ENCODE measurements around the gene MPDZ. TPM values are rescaled to one million over a fixed set of nuclear protein-coding genes. Genes with fewer than 3 reads are reported as not detected.

Gene MPDZ
- total and polyA plus RNA-seq, 2 of the 13 experiments (the other 11 are each of a cell fraction or from before 2014, with no cell fraction given), result 12.4 to 14.7 TPM

- TF ChIP-seq, protein P1, sequence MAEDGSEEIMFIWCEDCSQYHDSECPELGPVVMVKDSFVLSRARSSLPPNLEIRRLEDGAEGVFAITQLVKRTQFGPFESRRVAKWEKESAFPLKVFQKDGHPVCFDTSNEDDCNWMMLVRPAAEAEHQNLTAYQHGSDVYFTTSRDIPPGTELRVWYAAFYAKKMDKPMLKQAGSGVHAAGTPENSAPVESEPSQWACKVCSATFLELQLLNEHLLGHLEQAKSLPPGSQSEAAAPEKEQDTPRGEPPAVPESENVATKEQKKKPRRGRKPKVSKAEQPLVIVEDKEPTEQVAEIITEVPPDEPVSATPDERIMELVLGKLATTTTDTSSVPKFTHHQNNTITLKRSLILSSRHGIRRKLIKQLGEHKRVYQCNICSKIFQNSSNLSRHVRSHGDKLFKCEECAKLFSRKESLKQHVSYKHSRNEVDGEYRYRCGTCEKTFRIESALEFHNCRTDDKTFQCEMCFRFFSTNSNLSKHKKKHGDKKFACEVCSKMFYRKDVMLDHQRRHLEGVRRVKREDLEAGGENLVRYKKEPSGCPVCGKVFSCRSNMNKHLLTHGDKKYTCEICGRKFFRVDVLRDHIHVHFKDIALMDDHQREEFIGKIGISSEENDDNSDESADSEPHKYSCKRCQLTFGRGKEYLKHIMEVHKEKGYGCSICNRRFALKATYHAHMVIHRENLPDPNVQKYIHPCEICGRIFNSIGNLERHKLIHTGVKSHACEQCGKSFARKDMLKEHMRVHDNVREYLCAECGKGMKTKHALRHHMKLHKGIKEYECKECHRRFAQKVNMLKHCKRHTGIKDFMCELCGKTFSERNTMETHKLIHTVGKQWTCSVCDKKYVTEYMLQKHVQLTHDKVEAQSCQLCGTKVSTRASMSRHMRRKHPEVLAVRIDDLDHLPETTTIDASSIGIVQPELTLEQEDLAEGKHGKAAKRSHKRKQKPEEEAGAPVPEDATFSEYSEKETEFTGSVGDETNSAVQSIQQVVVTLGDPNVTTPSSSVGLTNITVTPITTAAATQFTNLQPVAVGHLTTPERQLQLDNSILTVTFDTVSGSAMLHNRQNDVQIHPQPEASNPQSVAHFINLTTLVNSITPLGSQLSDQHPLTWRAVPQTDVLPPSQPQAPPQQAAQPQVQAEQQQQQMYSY (CRISPR knock-in tag; IDR thresholded peaks at IDR 0.05), result no peak
- TF ChIP-seq CBFB (CRISPR knock-in tag; IDR thresholded peaks at IDR 0.05), result no peak
- TF ChIP-seq E2F5 (CRISPR knock-in tag; conservative IDR thresholded peaks at IDR 0.05), result no peak
- TF ChIP-seq, protein P2, sequence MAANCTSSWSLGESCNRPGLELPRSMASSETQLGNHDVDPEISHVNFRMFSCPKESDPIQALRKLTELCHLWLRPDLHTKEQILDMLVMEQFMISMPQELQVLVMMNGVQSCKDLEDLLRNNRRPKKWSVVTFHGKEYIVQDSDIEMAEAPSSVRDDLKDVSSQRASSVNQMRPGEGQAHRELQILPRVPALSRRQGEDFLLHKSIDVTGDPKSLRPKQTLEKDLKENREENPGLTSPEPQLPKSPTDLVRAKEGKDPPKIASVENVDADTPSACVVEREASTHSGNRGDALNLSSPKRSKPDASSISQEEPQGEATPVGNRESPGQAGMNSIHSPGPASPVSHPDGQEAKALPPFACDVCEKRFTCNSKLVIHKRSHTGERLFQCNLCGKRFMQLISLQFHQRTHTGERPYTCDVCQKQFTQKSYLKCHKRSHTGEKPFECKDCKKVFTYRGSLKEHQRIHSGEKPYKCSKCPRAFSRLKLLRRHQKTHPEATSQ (CRISPR knock-in tag; IDR thresholded peaks at IDR 0.05; ENCODE audit: borderline replicate concordance), result no peak
These were observed 130.0 kb downstream of the MPDZ start (continued) for GRCh38 chr9:13149454-13149853.

DNA sequence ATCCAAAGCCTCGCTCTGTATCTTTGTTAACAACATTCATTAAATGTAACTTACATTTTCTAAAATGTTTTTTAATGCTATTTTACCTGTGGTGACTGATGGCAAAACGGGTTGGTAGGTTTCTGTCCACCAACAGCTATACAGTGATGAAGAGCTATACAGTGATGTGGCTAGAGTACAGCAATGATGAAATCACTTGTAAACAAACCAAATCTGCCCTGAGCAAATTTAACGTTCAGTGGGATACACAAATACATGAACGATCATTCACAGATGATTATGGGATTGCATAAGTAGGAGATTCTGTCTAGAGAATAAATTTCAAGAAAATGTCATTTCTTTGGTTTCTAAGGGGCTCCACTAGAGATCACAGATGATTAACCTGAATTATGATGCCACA lies 132.7 kb downstream of the MPDZ start:
- Histone ChIP-seq H3K27ac (ENCODE audit: extremely low read length, insufficient read depth, low read length) (no peak overlapping the region), H3K4me1 (ENCODE audit: insufficient read depth, low read length) (no peaks in the 10 kb centered on the region), H3K27me3 (ENCODE audit: control insufficient read depth in 1 of 2, insufficient read depth in 2 of 2, low read length in 2 of 2) (no peaks in the 10 kb centered on the region), H3K36me3 (replicated peaks in 1 of 2; ENCODE audit: control insufficient read depth in 1 of 2, insufficient read depth in 2 of 2, low read length in 2 of 2) (0 out of 5 replicates have a peak, but pooled peaks cover 0 to 3% of the 10 kb centered on the region in 2 experiments), H3K9ac (ENCODE audit: insufficient read depth, low read depth, low read length) (no peak overlapping the region), H3K4me2 (ENCODE audit: low read depth, low read length) (no peak overlapping the region), H3K9me3 (ENCODE audit: low read length) (no peaks in the 10 kb centered on the region), H3K4me3 (replicated peaks in 1 of 3; ENCODE audit: insufficient read depth in 1 of 3, low read depth in 2 of 3, low read length in 3 of 3) (no peak overlapping the region), H4K20me1 (ENCODE audit: insufficient read depth, low read length) (no peaks in the 10 kb centered on the region), H3K79me2 (ENCODE audit: insufficient read depth, low read length) (no peaks in the 10 kb centered on the region), H2AFZ (ENCODE audit: low read length) (no peak overlapping the region)
- no peak for ATAC-seq
- 50% methylated on average over 4 of the region's 4 CpGs for WGBS (ENCODE audit: low lambda C conversion rate)
- intact Hi-C loops (cut with micrococcal nuclease; ENCODE audit: unreplicated experiment), result no loop called here
- in situ Hi-C loops (cut with HindIII; ENCODE audit: extremely low pct_ligation_motif_present, low pct_unique_long_range_greater_than_20kb), result no loop called here
- no peak for DNase-seq (ENCODE audit: low spot score)
- POLR2A ChIA-PET, result no interaction called here
- BruUV-seq (replicated peaks), result no TSS peak
- TF ChIP-seq FOXO1 (CRISPR knock-in tag; IDR thresholded peaks at IDR 0.05), result no peak
- no peak for TF ChIP-seq NKX3-1 (CRISPR knock-in tag; IDR thresholded peaks at IDR 0.05)
- no peak for TF ChIP-seq KLF13 (CRISPR knock-in tag; IDR thresholded peaks at IDR 0.05)
- TF ChIP-seq SNRNP70 (IDR thresholded peaks at IDR 0.05; ENCODE audit: low read depth, low read length), result no peak
- TF ChIP-seq MTA3 (CRISPR knock-in tag; IDR thresholded peaks at IDR 0.05), result no peak
- TF ChIP-seq ZNF781 (CRISPR knock-in tag; IDR thresholded peaks at IDR 0.05; ENCODE audit: borderline replicate concordance, not compliant biosample characterization), result no peak
- no peak for TF ChIP-seq ZNF317 (CRISPR knock-in tag; IDR thresholded peaks at IDR 0.05)
- TF ChIP-seq ZNF556 (CRISPR knock-in tag; IDR thresholded peaks at IDR 0.05; ENCODE audit: borderline replicate concordance), result no peak
- TF ChIP-seq ZNF34 (CRISPR knock-in tag; IDR thresholded peaks at IDR 0.05; ENCODE audit: borderline replicate concordance), result no peak
- no peak for TF ChIP-seq RELA (CRISPR knock-in tag; IDR thresholded peaks at IDR 0.05)
- no peak for TF ChIP-seq ZNF33B (CRISPR knock-in tag; IDR thresholded peaks at IDR 0.05)
- TF ChIP-seq RXRB (CRISPR knock-in tag; IDR thresholded peaks at IDR 0.05; ENCODE audit: borderline replicate concordance), result no peak
- no peak for TF ChIP-seq STAG1 (CRISPR knock-in tag; IDR thresholded peaks at IDR 0.05)
- TF ChIP-seq, protein P3, sequence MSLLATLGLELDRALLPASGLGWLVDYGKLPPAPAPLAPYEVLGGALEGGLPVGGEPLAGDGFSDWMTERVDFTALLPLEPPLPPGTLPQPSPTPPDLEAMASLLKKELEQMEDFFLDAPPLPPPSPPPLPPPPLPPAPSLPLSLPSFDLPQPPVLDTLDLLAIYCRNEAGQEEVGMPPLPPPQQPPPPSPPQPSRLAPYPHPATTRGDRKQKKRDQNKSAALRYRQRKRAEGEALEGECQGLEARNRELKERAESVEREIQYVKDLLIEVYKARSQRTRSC (CRISPR knock-in tag; IDR thresholded peaks at IDR 0.05; ENCODE audit: low read depth), result no peak
- TF ChIP-seq ZNF724P (CRISPR knock-in tag; IDR thresholded peaks at IDR 0.05; ENCODE audit: borderline replicate concordance), result no peak
- no peak for FAIRE-seq
- CTCF ChIA-PET (ENCODE audit: low intra/inter-chr PET ratio, low total read pairs), result no interaction called here
